ENCODE data around the gene RBP2.

- TF ChIP-seq EZH2phosphoT487 (IDR thresholded peaks at IDR 0.05; ENCODE audit: insufficient read depth, low read depth) (no peak), EZH2 (IDR thresholded peaks at IDR 0.05; ENCODE audit: insufficient read depth, poor library complexity, severe bottlenecking) (no peak)
Measured at GRCh38 chr3:139522421-139522820, 46.1 kb upstream of the RBP2 start.
